H1 (cell line): Measurements from ENCODE around the gene VCP.

Source experiments
- BCL11A ChIP-seq, 2 experiments: IDR thresholded peaks; one replicate each; pipeline ENCODE4 v1.6.1; 2011; ENCODE audit warnings: low read depth in 2 of 2, low read length in 2 of 2, mild to moderate bottlenecking in 2 of 2
- CREB1 ChIP-seq: IDR thresholded peaks from 2 replicates; pipeline ENCODE4 v1.6.1; 2012; ENCODE audit warnings: inconsistent platforms
- EGR1 ChIP-seq: IDR thresholded peaks from 2 replicates; pipeline ENCODE4 v1.6.1; 2011; ENCODE audit warnings: low read depth, low read length, borderline replicate concordance
- EZH2 ChIP-seq: fragments of 200-600 bp; sonication (generic); IDR thresholded peaks from 2 replicates; pipeline ENCODE4 v1.7.1; 2012; ENCODE audit warnings: low read depth, mild to moderate bottlenecking, moderate library complexity, low read length, inconsistent platforms; ENCODE audit not compliant: severe bottlenecking
- POLR2A ChIP-seq, 2 experiments: IDR thresholded peaks; 1 replicate in 1 of 2; 2 replicates in 1 of 2; pipeline ENCODE4 v1.6.1; 2011; ENCODE audit warnings: low read depth in 2 of 2, low read length in 2 of 2, mild to moderate bottlenecking in 2 of 2; ENCODE audit errors: control extremely low read depth in 1 of 2
- POLR2AphosphoS5 ChIP-seq: IDR thresholded peaks from 2 replicates; pipeline ENCODE4 v1.6.1; 2011; ENCODE audit warnings: low read depth, low read length
- RAD21 ChIP-seq, 2 experiments: IDR thresholded peaks in 1 of 2; conservative IDR thresholded peaks in 1 of 2; 2 replicates each; pipeline ENCODE4 v1.6.1; 2011; ENCODE audit warnings: low read depth in 2 of 2, low read length in 2 of 2, improper control_type of control experiment in 1 of 2, inconsistent platforms in 1 of 2, mild to moderate bottlenecking in 1 of 2, moderate library complexity in 1 of 2
- RXRA ChIP-seq: IDR thresholded peaks from 2 replicates; pipeline ENCODE4 v1.6.1; 2011; ENCODE audit warnings: low read depth, mild to moderate bottlenecking, low read length, moderate library complexity; ENCODE audit not compliant: insufficient read depth
- SIN3A ChIP-seq, 2 experiments: IDR thresholded peaks in 1 of 2; conservative IDR thresholded peaks in 1 of 2; 2 replicates each; pipeline ENCODE4 v1.6.1; 2011 to 2012; ENCODE audit warnings: low read length in 2 of 2, improper control_type of control experiment in 1 of 2, low read depth in 1 of 2, mild to moderate bottlenecking in 1 of 2
- SRF ChIP-seq: IDR thresholded peaks from 2 replicates; pipeline ENCODE4 v1.6.1; 2011; ENCODE audit warnings: mild to moderate bottlenecking, low read depth, low read length, moderate library complexity
- YY1 ChIP-seq: IDR thresholded peaks from 2 replicates; pipeline ENCODE4 v1.6.1; 2011; ENCODE audit warnings: low read depth, mild to moderate bottlenecking, low read length
- ZNF274 ChIP-seq: IDR thresholded peaks from 2 replicates; pipeline ENCODE4 v1.7.0; 2012; ENCODE audit warnings: low read length, borderline replicate concordance; ENCODE audit errors: extremely low read depth
- TF ChIP-seq, protein P1 (sequence below), 3 experiments: IDR thresholded peaks; 1 replicate in 2 of 3; 2 replicates in 1 of 3; pipeline versions ENCODE4 v1.5.1 to v1.6.1; 2011; ENCODE audit warnings: low read length in 3 of 3, mild to moderate bottlenecking in 3 of 3, inconsistent platforms in 2 of 3, low read depth in 1 of 3, moderate library complexity in 1 of 3; ENCODE audit not compliant: insufficient read depth in 1 of 3; ENCODE audit errors: control extremely low read depth in 1 of 3
- TF ChIP-seq, protein P2 (sequence below): IDR thresholded peaks from 2 replicates; pipeline ENCODE4 v1.6.1; 2011; ENCODE audit warnings: low read length, improper control_type of control experiment

DNA sequence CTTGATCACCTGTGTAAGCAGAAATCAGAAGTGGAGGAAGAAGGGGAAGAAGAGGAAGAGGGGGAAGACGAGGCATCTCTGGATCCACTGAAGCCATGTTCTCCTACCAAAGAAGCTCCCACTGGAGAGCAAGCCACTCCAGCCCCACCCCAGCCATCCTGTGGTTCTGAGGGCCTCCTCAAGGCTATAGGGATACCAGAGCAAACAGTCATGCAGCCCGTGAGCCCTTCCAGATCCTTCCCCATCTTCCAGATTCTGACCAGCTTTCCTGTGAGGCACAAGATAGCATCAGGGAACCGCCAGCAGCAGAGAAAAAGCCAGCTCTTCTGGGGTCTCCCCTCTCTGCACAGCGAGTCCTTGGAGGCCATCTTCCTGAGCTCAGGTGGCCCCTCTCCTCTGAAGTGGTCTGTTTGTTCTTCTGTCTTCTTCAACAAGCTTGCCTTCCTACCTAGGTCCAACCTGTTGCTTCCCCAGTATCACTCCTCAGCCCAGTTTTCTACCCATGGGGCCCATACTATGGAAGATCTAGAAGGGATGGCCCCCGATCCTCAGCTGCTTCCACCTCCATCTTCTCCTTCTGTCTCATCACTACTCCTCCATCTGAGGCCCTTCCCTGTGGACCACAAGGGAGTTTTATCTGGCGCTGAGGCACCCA, 29.4 kb downstream of the VCP start:
- TF ChIP-seq BCL11A (IDR thresholded peaks at IDR 0.05; ENCODE audit: low read depth in 2 of 2, low read length in 2 of 2) (no peak), CREB1 (no peak), POLR2A (IDR thresholded peaks at IDR 0.05; ENCODE audit: control extremely low read depth in 1 of 2, low read depth in 2 of 2, low read length in 2 of 2) (no peak), EGR1 (no peak), EZH2 (no peak), RAD21 (IDR thresholded peaks at IDR 0.05 in 1 of 2, conservative IDR thresholded peaks at IDR 0.05 in 1 of 2; ENCODE audit: low read depth in 2 of 2, low read length in 2 of 2) (no peak), ZNF274 (no peak), SIN3A (conservative IDR thresholded peaks at IDR 0.05 in 1 of 2, IDR thresholded peaks at IDR 0.05 in 1 of 2; ENCODE audit: low read depth in 1 of 2, low read length in 2 of 2) (no peak), YY1 (no peak), RXRA (no peak), POLR2AphosphoS5 (no peak), SRF (no peak)
- TF ChIP-seq, protein P1, sequence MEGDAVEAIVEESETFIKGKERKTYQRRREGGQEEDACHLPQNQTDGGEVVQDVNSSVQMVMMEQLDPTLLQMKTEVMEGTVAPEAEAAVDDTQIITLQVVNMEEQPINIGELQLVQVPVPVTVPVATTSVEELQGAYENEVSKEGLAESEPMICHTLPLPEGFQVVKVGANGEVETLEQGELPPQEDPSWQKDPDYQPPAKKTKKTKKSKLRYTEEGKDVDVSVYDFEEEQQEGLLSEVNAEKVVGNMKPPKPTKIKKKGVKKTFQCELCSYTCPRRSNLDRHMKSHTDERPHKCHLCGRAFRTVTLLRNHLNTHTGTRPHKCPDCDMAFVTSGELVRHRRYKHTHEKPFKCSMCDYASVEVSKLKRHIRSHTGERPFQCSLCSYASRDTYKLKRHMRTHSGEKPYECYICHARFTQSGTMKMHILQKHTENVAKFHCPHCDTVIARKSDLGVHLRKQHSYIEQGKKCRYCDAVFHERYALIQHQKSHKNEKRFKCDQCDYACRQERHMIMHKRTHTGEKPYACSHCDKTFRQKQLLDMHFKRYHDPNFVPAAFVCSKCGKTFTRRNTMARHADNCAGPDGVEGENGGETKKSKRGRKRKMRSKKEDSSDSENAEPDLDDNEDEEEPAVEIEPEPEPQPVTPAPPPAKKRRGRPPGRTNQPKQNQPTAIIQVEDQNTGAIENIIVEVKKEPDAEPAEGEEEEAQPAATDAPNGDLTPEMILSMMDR (IDR thresholded peaks at IDR 0.05; ENCODE audit: control extremely low read depth in 1 of 3, insufficient read depth in 1 of 3, low read depth in 1 of 3, low read length in 3 of 3) = no peak
- TF ChIP-seq, protein P2, sequence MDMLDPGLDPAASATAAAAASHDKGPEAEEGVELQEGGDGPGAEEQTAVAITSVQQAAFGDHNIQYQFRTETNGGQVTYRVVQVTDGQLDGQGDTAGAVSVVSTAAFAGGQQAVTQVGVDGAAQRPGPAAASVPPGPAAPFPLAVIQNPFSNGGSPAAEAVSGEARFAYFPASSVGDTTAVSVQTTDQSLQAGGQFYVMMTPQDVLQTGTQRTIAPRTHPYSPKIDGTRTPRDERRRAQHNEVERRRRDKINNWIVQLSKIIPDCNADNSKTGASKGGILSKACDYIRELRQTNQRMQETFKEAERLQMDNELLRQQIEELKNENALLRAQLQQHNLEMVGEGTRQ = no peak
